NCI-H187 (cell line): ENCODE data around the gene TMEM167B.

Experiments
- DNase-seq, 2 experiments: peaks; one replicate each; lab custom pipeline; 2025; lab: John Stamatoyannopoulos, UW

TMEM167B gene

DNA sequence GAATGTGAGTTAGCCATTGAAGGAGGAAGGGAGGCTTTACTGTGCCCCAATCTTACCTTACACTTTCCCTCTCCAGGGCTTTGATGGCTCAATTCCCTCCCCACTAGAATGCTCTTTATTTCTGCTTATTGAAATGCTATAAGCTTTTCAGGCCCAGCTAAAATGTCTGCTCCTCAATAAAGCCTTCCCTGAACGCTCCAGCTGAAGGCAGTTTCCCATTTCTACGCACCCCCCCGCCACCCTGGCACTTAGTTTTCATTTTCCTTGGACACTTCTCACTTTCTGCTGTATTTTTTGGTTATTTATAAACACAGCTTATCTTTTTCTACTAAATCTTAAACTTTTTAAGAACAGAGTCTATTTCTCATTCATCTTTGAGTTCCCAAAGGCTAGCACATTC is 7.1 kb upstream of the TMEM167B start:
- no peak for DNase-seq

DNA sequence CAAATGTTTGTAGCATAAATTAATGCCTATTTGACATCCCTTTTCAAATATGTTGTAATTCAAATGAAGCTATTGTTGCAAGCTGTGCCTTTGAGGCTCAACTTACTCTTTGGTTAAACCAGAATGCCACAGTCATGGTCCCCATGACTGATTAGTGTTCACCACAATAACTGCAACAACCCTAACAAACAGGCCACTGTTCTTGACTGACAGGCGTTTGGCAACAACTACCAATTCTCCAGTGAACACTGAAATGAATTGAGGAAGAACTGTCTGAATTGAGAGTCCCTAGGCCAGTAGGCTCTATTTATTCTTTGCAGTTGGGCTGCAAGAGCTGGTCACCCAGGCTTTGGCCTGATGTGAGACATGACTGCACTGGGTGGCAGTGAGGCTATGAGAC is 6.6 kb upstream of the TMEM167B start:
- DNase-seq: no peak

- no peak for DNase-seq
These were observed 5.7 kb upstream of the TMEM167B start for GRCh38 chr1:109084563-109085517.

DNA sequence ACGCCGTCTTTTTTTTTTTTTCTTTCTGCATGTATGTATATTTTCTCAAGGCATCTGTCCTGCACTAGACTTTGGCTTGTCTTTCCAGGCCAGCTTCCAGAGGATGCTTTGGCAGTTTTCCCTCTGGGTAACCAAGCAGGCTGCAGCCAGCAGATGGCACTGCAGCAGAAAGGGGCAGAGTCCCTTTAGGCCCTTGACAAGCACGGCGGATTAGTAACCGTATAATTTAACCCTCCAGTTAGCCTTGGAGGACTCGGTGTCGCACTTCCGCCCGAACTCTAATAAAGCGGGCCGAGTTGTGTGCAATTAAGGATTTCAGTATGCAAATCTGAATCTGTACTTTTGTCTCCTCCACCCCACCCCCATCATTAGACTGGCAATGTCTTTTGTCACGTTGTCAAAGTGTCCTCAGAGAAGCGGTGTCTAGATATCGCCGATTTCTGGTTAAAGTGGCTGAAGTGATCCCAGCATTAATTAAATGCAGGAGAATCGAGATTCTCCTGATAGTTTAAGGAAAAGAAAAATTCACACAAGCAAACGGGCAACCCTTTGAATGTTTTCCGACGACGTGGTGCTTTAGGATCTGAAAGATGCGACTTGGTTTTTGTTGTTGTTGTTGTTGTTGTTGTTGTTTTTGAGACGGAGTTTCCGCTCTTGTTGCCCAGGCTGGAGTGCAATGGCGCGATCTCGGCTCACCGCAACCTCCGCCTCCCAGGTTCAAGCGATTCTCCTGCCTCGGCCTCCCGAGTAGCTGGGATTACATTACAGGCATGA is 1.1 kb upstream of the TMEM167B start:
- DNase-seq: peak; percentile 60 to 65

- no peak for DNase-seq
These were observed 694 bp downstream of the TMEM167B start for GRCh38 chr1:109091078-109091838.

GRCh38 chr1:109091839-109092193 is 1.3 kb downstream of the TMEM167B start:
- no peak for DNase-seq

DNA sequence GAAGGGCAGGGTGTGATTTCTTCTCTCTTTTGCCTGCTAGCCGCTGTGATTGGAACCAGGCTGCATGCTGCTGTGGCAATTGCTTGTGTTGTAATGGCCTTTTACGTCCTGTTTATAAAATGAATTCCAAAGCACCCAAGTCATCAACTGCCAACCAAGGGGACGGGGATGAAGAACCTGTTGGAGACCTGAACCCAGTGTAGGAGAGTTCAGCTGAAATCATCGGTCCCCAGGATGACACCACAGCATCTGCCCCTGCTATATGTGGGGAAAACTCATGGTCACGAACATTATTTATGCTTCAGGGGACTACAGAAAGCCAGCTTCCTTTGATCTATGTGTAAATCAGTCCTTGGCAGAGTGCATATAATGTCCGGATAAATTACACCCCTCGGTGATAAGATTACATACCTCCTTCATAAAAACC is 3.8 kb downstream of the TMEM167B start:
- no peak for DNase-seq

DNA sequence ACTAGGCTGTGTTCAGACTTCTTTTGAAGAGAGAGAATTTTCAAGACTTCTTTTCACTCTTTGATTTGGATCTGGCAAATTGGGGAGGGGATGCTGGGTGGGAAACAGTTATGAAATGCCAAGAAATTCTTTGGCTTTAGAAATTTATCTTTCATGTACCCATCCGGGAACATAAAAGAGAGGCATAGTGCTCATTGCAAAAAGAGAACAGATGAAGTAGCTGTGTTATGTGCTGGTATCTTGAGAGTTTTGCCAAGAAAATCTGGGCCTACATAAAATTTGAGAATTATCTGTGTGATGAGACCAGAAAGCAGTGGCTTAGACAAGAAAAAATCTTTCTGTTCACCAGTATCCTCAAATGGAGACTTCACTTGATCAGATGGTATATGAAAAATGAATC is 4.3 kb downstream of the TMEM167B start:
- DNase-seq: no peak

GRCh38 chr1:109095631-109096030 is 5.1 kb downstream of the TMEM167B start:
- no peak for DNase-seq

DNA sequence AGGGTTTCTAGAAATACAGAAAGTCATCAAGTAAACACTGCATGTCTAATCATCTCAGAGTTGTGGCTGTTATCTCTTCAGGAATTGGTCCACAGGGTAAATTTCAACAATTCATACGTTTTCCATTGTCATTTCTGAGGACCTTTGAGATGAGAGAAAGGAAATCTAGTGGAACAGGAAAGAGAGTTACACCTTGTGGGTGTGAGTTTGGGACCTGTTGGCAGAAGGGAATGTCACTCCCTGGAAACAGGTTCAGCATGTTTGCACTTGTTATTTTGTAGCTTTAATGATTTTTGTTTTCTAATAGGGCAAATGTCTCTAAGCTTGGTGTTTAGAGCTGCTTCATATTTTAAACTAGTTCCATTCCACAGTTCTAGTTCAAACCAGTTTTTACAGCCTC is 5.6 kb downstream of the TMEM167B start:
- DNase-seq: no peak

GRCh38 chr1:109099938-109100773 is 9.6 kb downstream of the TMEM167B start:
- peak; percentile 84 to 92 for DNase-seq

- DNase-seq: no peak
These were observed 14.0 kb downstream of the TMEM167B start for GRCh38 chr1:109104364-109105151.

- DNase-seq: no peak
These were observed 15.3 kb downstream of the TMEM167B start for GRCh38 chr1:109105881-109106280.

DNA sequence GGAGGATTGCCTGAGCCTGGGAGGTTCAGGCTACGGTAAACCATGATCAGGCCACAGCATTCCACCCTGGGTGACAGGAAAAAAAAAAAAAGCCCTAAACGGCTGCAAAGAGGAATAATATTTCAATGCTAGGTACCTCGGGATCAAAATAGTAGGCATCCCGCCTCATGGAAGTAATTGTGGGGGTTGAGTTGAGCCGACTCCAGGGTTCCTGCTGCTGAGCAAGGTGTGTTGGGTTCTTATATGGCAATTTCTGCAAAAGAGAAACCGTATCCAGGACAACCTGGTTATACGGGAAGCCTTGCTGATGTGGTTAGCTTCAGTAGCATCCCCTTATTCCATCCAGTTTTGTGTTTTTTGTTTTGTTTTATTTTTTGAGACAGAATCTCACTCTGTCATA is 17.2 kb downstream of the TMEM167B start:
- no peak for DNase-seq

DNA sequence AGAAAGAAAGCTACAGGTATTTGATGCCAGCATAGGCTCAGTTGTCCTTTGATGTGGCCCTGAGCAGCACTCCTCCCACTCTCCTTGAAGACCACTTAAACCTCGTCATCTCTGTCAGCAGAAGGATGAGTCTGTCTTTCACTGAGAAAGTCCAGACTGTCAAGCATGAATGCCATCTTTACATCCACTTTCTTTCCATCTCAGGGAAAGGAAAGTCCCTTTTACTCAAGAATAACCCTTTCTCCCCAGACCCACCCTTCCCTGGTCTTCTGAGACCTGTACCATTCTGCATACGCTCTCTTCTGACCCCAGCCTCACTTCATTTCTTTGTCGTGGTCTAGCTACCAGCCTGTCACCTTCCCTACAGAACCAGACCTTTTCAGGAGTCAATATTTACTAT is 19.3 kb downstream of the TMEM167B start:
- no peak for DNase-seq

- DNase-seq: no peak
These were observed 21.0 kb downstream of the TMEM167B start for GRCh38 chr1:109111386-109112055.

GRCh38 chr1:109112056-109112651 is 21.6 kb downstream of the TMEM167B start:
- DNase-seq: no peak

DNA sequence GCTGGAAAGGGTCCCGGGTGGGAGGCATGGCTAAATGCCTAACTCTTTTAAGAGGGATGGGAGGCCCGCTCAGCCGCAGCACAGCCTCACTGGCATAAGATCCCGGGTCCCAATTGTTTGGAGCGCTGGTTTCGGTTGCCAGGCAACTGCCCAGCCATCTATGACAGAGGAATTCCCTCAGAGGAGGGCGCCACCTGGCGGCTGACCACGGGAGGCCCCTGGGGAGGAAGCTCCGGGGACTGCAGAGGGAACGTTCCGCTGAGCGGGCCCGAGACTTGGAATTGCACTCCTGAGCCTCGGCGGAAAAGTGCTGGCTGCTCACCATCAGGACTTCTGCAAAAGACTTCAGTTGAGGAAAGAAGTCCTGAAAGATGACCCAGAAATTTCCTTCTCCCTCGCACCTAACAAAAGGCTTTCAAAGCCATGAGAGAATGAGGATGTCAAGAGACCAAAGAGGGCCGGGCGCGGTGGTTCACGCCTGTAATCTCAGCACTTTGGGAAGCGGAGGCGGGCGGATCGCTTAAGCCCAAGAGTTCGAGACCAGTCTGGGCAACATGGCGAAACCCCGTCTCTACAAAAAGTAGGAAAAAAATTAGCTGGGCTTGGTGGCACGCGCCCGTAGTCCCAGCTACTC is 22.2 kb downstream of the TMEM167B start:
- DNase-seq: peak; percentile 85 to 90
